HEK293 (cell line): ENCODE data around the gene IQSEC1.

Source experiments
- CTCF ChIA-PET: fragments of 350-600 bp; formaldehyde crosslinking; extraction: SDS; loops from one replicate; lab custom pipeline; 2021; ENCODE audit warnings: antibody characterized with exemption; lab: Yijun Ruan, JAX
- POLR2A ChIA-PET: fragments of 300-600 bp; formaldehyde crosslinking; extraction: SDS; loops from one replicate; lab custom pipeline; 2020; ENCODE audit warnings: antibody characterized with exemption, inconsistent platforms; lab: Yijun Ruan, JAX
- H3K27ac ChIP-seq: fragments of 200-500 bp; sonication (Bioruptor generic); 2 replicates; pipeline ENCODE4 v1.5.1; 2014; ENCODE audit warnings: low read depth, low read length, control low read depth, inconsistent platforms; ENCODE audit errors: extremely low read depth
- H3K36me3 ChIP-seq, 2 experiments: fragments of 200-500 bp in 1 of 2; sonication (Bioruptor generic) in 1 of 2; 1 replicate in 1 of 2; 2 replicates in 1 of 2; pipeline ENCODE4 v1.5.1; 2014 to 2017; ENCODE audit warnings: inconsistent platforms in 2 of 2, low read length in 2 of 2; ENCODE audit not compliant: control insufficient read depth in 2 of 2, insufficient read depth in 1 of 2
- H3K4me1 ChIP-seq: fragments of 200-500 bp; sonication (Bioruptor generic); 2 replicates; pipeline ENCODE4 v1.5.1; 2014; ENCODE audit warnings: mild to moderate bottlenecking, low read length, inconsistent platforms; ENCODE audit not compliant: control insufficient read depth, insufficient read depth
- H3K4me3 ChIP-seq: 2 replicates; pipeline ENCODE4 v1.5.1; 2011; ENCODE audit warnings: low read depth, mild to moderate bottlenecking, control low read depth, low read length, moderate library complexity
- H3K9me3 ChIP-seq: fragments of 200-500 bp; sonication (Bioruptor generic); 2 replicates; pipeline ENCODE4 v1.5.1; 2014; ENCODE audit warnings: low read depth, low read length, inconsistent platforms; ENCODE audit not compliant: control insufficient read depth, insufficient read depth
- OVOL3 ChIP-seq: fragments of 450-650 bp; formaldehyde crosslinking; IDR thresholded peaks from 2 replicates; pipeline ENCODE4 v1.5.1; 2016; ENCODE audit warnings: missing biosample characterization, missing genetic modification characterization
- TSHZ1 ChIP-seq: fragments of 450-650 bp; formaldehyde crosslinking; IDR thresholded peaks from 2 replicates; pipeline ENCODE4 v1.5.1; 2016; ENCODE audit warnings: missing biosample characterization, missing genetic modification characterization, borderline replicate concordance
- ZEB2 ChIP-seq: fragments of 450-650 bp; formaldehyde crosslinking; IDR thresholded peaks from 2 replicates; pipeline ENCODE4 v1.5.1; 2016; ENCODE audit warnings: missing biosample characterization, missing genetic modification characterization
- ZNF114 ChIP-seq: fragments of 450-650 bp; formaldehyde crosslinking; IDR thresholded peaks from 2 replicates; pipeline ENCODE4 v1.5.0; 2017; ENCODE audit warnings: missing biosample characterization, missing genetic modification characterization
- ZNF16 ChIP-seq: fragments of 450-650 bp; formaldehyde crosslinking; IDR thresholded peaks from 2 replicates; pipeline ENCODE4 v1.5.1; 2016; ENCODE audit warnings: low read depth, missing biosample characterization, missing genetic modification characterization
- ZNF221 ChIP-seq: fragments of 450-650 bp; formaldehyde crosslinking; IDR thresholded peaks from 2 replicates; pipeline ENCODE4 v1.5.1; 2017; ENCODE audit warnings: missing biosample characterization, missing genetic modification characterization, borderline replicate concordance
- ZNF248 ChIP-seq: fragments of 450-650 bp; formaldehyde crosslinking; IDR thresholded peaks from 2 replicates; pipeline ENCODE4 v1.5.1; 2017; ENCODE audit warnings: missing biosample characterization, missing genetic modification characterization
- ZNF37A ChIP-seq: fragments of 450-650 bp; IDR thresholded peaks from 2 replicates; pipeline ENCODE4 v1.5.1; 2018; ENCODE audit warnings: missing biosample characterization, missing genetic modification characterization
- ZNF391 ChIP-seq: fragments of 450-650 bp; formaldehyde crosslinking; IDR thresholded peaks from 2 replicates; pipeline ENCODE4 v1.5.1; 2016; ENCODE audit warnings: low read depth, missing biosample characterization, missing genetic modification characterization, borderline replicate concordance
- ZNF416 ChIP-seq: fragments of 450-650 bp; formaldehyde crosslinking; IDR thresholded peaks from 2 replicates; pipeline ENCODE4 v1.5.1; 2016; ENCODE audit warnings: missing biosample characterization, missing genetic modification characterization
- ZNF426 ChIP-seq: fragments of 450-650 bp; formaldehyde crosslinking; IDR thresholded peaks from 2 replicates; pipeline ENCODE4 v1.5.1; 2017; ENCODE audit warnings: missing biosample characterization, missing genetic modification characterization, mild to moderate bottlenecking, inconsistent platforms, moderate library complexity
- ZNF449 ChIP-seq: fragments of 450-650 bp; formaldehyde crosslinking; IDR thresholded peaks from 2 replicates; pipeline ENCODE4 v1.5.1; 2017; ENCODE audit warnings: missing biosample characterization, mild to moderate bottlenecking, missing genetic modification characterization, moderate library complexity
- ZNF521 ChIP-seq: fragments of 450-650 bp; formaldehyde crosslinking; IDR thresholded peaks from 2 replicates; pipeline ENCODE4 v1.5.1; 2017; ENCODE audit warnings: missing biosample characterization, mild to moderate bottlenecking, missing genetic modification characterization
- TF ChIP-seq, protein P1 (sequence below): IDR thresholded peaks from 2 replicates; pipeline ENCODE4 v1.6.1; 2011; ENCODE audit warnings: mild to moderate bottlenecking, low read depth, low read length, borderline replicate concordance
- TF ChIP-seq, protein P2 (sequence below): fragments of 450-650 bp; formaldehyde crosslinking; IDR thresholded peaks from 2 replicates; pipeline ENCODE4 v1.5.1; 2016; ENCODE audit warnings: missing biosample characterization, missing genetic modification characterization
- TF ChIP-seq, protein P3 (sequence below): fragments of 450-650 bp; formaldehyde crosslinking; IDR thresholded peaks from 2 replicates; pipeline ENCODE4 v1.5.1; 2016; ENCODE audit warnings: missing biosample characterization, missing genetic modification characterization

The IQSEC1 gene

GRCh38 chr3:12985148-12985547 is 88.1 kb downstream of the IQSEC1 start:
- CTCF ChIA-PET: interaction anchor here (0.6 to 4.3 kb wide), 7 partner anchors 10 to 56 kb away, joined by 3 to 32 read pairs (median 8); no protein-coding TSS in a partner anchor
- Histone ChIP-seq H3K4me3 (no peak overlapping the region), H3K9me3 (no peaks in the 10 kb centered on the region), H3K27ac (no peak overlapping the region), H3K36me3 (no peaks in the 10 kb centered on the region), H3K4me1 (no peaks in the 10 kb centered on the region)
- TF ChIP-seq, protein P1, sequence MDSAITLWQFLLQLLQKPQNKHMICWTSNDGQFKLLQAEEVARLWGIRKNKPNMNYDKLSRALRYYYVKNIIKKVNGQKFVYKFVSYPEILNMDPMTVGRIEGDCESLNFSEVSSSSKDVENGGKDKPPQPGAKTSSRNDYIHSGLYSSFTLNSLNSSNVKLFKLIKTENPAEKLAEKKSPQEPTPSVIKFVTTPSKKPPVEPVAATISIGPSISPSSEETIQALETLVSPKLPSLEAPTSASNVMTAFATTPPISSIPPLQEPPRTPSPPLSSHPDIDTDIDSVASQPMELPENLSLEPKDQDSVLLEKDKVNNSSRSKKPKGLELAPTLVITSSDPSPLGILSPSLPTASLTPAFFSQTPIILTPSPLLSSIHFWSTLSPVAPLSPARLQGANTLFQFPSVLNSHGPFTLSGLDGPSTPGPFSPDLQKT: no peak
- TF ChIP-seq OVOL3 (no peak), ZNF37A (no peak), ZNF449 (tag by site-specific recombination) (no peak), ZNF391 (tag by site-specific recombination) (no peak), ZNF221 (tag by site-specific recombination) (no peak), ZNF248 (no peak), TSHZ1 (no peak), ZNF521 (no peak), ZNF426 (no peak), ZNF416 (no peak), ZNF16 (tag by site-specific recombination) (no peak), ZEB2 (tag by site-specific recombination) (no peak), ZNF114 (tag by site-specific recombination) (no peak)
- TF ChIP-seq, protein P2, sequence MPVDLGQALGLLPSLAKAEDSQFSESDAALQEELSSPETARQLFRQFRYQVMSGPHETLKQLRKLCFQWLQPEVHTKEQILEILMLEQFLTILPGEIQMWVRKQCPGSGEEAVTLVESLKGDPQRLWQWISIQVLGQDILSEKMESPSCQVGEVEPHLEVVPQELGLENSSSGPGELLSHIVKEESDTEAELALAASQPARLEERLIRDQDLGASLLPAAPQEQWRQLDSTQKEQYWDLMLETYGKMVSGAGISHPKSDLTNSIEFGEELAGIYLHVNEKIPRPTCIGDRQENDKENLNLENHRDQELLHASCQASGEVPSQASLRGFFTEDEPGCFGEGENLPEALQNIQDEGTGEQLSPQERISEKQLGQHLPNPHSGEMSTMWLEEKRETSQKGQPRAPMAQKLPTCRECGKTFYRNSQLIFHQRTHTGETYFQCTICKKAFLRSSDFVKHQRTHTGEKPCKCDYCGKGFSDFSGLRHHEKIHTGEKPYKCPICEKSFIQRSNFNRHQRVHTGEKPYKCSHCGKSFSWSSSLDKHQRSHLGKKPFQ (tag by site-specific recombination): no peak
- TF ChIP-seq, protein P3, sequence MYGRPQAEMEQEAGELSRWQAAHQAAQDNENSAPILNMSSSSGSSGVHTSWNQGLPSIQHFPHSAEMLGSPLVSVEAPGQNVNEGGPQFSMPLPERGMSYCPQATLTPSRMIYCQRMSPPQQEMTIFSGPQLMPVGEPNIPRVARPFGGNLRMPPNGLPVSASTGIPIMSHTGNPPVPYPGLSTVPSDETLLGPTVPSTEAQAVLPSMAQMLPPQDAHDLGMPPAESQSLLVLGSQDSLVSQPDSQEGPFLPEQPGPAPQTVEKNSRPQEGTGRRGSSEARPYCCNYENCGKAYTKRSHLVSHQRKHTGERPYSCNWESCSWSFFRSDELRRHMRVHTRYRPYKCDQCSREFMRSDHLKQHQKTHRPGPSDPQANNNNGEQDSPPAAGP: no peak
- POLR2A ChIA-PET: interaction anchor here (1.4 kb wide), 1 partner anchor 18 kb away, joined by 6 read pairs; no protein-coding TSS in a partner anchor
